Measurements from ENCODE around the gene JAK1. TPM values are rescaled to one million over a fixed set of nuclear protein-coding genes. Genes with fewer than 3 reads are reported as not detected.

The JAK1 gene
- total RNA-seq, result 192 and 209 TPM in 2 replicates

GRCh38 chr1:64966158-64966971 is at the start of gene JAK1:
Gene JAK1 (minus strand): TSS chr1:64966549. CDS start chr1:64886264, 80,285 bp downstream.

Small RNA genes lying within 50 kb of the gene (small RNA-seq; reads per million reads assigned to genes)
- gene AL606517.2, result not detected

Other genes with a start within 250 kb of the JAK1 start
- 5.1 and 7.4 TPM in 2 replicates for gene RAVER2, start 221.5 kb downstream of the JAK1 start, total RNA-seq
- 50.3 and 54.7 TPM in 2 replicates for gene AK4, start 181.7 kb upstream of the JAK1 start, total RNA-seq

Measured in subcutaneous preadipocyte (primary cell).